ENCODE measurements around the gene GNRH2. TPM values are rescaled to one million over a fixed set of nuclear protein-coding genes. Genes with fewer than 3 reads are reported as not detected.
"Not testable (repeated sequence)": the region's sequence is repeated elsewhere in the genome, so short reads cannot be mapped to it uniquely, and the experiment has no call there.

The GNRH2 gene
- total and polyA plus RNA-seq, 2 donors: not detected

DNA sequence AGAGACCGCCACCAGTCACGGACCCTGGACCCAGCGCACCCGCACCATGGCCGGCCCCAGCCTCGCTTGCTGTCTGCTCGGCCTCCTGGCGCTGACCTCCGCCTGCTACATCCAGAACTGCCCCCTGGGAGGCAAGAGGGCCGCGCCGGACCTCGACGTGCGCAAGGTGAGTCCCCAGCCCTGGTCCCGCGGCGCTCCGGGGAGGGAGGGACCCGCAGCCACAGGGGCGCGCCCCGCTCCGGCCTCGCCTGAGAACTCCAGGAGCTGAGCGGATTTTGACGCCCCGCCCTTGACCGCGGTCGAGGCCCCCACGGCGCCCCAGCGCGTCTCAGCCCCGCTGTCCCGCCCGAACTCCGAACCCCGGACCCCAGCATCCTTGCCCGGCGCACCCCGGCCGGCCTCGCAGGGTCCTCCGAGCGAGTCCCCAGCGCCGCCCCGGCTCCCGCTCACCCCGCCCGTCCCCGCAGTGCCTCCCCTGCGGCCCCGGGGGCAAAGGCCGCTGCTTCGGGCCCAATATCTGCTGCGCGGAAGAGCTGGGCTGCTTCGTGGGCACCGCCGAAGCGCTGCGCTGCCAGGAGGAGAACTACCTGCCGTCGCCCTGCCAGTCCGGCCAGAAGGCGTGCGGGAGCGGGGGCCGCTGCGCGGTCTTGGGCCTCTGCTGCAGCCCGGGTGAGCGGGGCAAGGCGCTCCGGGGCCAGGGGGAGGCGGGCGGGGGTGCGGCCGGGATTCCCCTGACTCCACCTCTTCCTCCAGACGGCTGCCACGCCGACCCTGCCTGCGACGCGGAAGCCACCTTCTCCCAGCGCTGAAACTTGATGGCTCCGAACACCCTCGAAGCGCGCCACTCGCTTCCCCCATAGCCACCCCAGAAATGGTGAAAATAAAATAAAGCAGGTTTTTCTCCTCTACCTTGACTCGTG is 28.4 kb downstream of the GNRH2 start, which contains the start of gene OXT:
Gene OXT (plus strand): TSS at position 11 of the 920 bp plus-strand sequence. CDS start 36 bp downstream, at position 47.
- 10% methylated on average over 95 of the region's 95 CpGs for WGBS
- H3K36me3 ChIP-seq (ENCODE audit: insufficient read depth): no peaks in the 10 kb centered on the region
- no peaks in the 10 kb centered on the region for H3K4me1 ChIP-seq (ENCODE audit: insufficient read depth)
- peak within 1 kb of the TSS; percentile 73 for H3K4me3 ChIP-seq (ENCODE audit: low read depth, low read length)
- no peak for DNase-seq (ENCODE audit: extremely low spot score)
- H3K27ac ChIP-seq (ENCODE audit: low read depth): no peak within 1 kb of the TSS

DNA sequence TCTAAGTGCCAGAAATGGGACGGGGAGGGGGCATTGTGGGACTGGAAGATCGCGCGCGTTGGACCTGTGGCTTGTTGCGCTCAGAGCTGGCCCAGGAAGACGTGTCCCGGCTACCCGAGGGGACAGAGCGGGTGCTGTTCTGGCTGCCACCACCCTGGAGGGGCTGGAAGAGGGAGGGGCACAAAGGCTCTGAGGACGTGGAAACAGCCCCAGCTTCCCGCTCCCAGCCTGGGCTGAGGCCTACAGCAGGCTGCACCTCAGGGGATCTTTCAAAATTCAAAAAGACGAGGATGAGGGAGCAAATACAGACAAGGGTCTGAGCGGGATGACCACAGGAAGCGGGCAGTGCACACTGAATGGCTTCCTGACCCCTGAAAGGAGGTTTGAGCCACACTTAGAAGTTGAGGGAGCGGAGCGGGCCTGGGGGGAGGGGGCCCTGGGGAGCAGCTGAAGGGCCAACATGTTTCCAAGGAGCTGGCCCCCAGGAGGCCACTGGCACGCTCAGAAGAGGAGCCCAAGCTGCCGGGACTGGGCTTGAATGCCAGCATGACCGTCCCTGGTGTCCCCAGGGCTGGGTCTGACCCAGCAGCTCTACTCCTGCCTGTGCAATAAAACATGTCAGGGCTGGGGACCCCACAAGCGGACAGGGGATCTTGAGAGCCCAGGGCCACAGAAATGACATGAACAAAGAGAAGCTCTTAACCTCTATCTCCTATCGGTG is 29.3 kb downstream of the GNRH2 start:
- Histone ChIP-seq H3K4me1 (ENCODE audit: insufficient read depth) (no peaks in the 10 kb centered on the region), H3K36me3 (ENCODE audit: insufficient read depth) (no peaks in the 10 kb centered on the region), H3K27ac (ENCODE audit: low read depth) (no peak overlapping the region), H3K4me3 (ENCODE audit: low read depth, low read length) (peak overlapping the region; percentile 73)
- no peak for DNase-seq (ENCODE audit: extremely low spot score)
- 74% methylated on average over 22 of the region's 22 CpGs for WGBS

DNA sequence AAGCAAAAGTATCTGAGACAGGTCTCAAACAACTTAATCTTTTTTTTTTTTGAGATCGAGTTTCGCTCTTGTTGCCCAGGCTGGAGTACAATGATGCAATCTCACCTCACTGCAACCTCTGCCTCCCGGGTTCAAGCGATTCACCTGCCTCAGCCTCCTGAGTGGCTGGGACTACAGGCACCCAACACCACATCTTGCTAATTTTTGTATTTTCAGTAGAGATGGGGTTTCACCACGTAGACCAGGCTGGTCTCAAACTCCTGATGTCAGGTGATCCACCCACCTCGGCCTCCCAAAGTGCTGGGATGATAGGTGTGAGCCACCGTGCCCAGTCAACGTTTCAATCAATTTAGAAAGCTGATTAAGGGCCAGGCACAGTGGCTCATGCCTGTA is 29.8 kb downstream of the GNRH2 start:
- H3K27ac ChIP-seq (ENCODE audit: low read depth); H3K36me3 ChIP-seq (ENCODE audit: insufficient read depth); DNase-seq (ENCODE audit: extremely low spot score); H3K4me3 ChIP-seq (ENCODE audit: low read depth, low read length); H3K4me1 ChIP-seq (ENCODE audit: insufficient read depth): not testable (repeated sequence)
- 92% methylated on average over 8 of the region's 8 CpGs for WGBS

DNA sequence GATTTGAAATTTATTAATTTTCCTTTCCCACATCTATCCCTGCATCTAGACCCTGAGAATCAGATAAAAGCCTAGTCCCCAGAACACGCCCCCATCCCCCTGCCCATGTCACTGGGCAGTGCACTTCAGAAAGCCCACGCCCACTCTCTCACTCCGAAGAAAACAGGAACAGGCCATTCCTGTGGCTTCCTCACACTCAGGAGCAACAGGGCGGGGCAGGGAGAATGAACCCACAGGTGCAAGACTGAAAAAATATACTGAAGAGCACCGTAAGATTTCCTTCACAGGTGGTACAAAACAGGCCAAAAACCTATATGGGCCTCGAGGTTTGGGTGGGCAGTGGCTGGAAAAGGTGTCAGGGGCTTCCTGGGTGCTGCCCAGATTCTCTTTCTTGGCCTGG is 31.4 kb downstream of the GNRH2 start:
- WGBS: 74% methylated on average over 6 of the region's 6 CpGs
- H3K4me3 ChIP-seq (ENCODE audit: low read depth, low read length): no peak overlapping the region
- DNase-seq (ENCODE audit: extremely low spot score): no peak
- no peaks in the 10 kb centered on the region for H3K4me1 ChIP-seq (ENCODE audit: insufficient read depth)
- H3K36me3 ChIP-seq (ENCODE audit: insufficient read depth): no peaks in the 10 kb centered on the region
- no peak overlapping the region for H3K27ac ChIP-seq (ENCODE audit: low read depth)

DNA sequence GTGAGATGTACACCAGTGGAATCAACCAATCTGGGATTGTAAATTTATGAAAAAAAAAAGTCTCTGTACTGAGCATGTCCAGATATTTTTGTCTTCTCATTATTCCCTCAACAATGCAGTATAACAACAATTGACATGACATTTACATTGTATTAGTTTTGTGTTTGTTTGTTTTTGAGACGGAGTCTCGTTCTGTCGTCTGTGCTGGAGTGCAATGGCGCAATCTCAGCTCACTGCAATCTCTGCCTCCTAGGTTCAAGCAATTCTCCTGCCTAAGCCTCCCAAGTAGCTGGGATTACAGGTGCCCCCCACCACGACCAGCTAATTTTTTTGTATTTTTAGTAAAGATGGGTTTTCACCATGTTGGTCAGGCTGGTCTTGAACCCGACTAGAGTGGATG is 31.9 kb downstream of the GNRH2 start:
- H3K27ac ChIP-seq (ENCODE audit: low read depth); H3K4me1 ChIP-seq (ENCODE audit: insufficient read depth); DNase-seq (ENCODE audit: extremely low spot score); H3K36me3 ChIP-seq (ENCODE audit: insufficient read depth); H3K4me3 ChIP-seq (ENCODE audit: low read depth, low read length): not testable (repeated sequence)
- 79% methylated on average over 6 of the region's 6 CpGs for WGBS

DNA sequence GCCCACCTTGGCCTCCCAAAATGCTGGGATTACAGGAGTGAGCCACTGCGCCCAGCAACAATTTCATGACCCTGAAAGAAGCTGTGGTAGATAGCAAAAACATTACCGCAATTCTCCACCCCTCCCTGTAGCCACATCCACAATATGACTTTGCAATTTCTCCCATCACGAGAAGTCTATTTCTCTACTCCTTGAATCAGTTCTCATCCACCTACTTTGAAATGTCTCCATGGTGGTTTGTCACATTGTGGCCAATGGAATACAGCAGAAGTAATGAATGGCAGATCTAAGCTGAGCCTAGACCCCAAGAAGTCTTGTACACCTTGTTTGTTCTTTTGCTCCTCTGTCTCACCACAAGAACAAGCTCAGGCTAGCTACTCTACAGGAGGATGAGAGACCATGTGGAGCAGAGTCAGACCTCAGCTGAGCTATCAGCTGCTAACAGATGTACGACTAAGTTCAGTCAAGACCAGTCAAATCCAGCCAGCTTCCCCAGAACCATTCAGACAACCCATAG is 34.3 kb downstream of the GNRH2 start:
- Histone ChIP-seq H3K4me3 (ENCODE audit: low read depth, low read length) (no peak overlapping the region), H3K27ac (ENCODE audit: low read depth) (no peak overlapping the region), H3K36me3 (ENCODE audit: insufficient read depth) (no peaks in the 10 kb centered on the region), H3K4me1 (ENCODE audit: insufficient read depth) (no peaks in the 10 kb centered on the region)
- WGBS: 76% methylated on average over 4 of the region's 4 CpGs
- no peak for DNase-seq (ENCODE audit: extremely low spot score)

DNA sequence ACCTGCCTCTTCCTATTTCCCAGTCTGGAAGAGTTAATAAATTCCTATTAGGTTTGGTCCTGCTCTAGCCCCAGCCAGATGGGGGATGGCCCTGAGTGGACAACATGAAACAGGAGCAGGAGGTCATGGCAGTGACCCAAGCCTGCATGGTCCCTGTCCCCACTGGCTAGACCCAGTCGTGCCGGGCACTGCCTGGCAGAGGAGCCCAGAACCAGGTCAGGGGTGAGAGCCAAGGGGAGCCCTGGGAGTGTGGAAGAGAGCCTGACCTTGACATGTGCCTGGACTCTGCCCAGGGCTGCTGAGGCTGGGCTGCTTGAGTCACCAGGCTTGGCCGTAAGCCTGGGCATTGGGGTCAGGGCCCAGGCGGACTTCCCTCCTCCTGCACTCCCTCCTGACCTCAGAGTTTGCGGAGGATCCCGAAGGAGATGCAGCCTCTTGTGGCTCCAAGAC is 37.5 kb downstream of the GNRH2 start:
- Histone ChIP-seq H3K27ac (ENCODE audit: low read depth) (no peak overlapping the region), H3K4me3 (ENCODE audit: low read depth, low read length) (no peak overlapping the region), H3K4me1 (ENCODE audit: insufficient read depth) (no peaks in the 10 kb centered on the region), H3K36me3 (ENCODE audit: insufficient read depth) (no peaks in the 10 kb centered on the region)
- 60% methylated on average over 6 of the region's 6 CpGs for WGBS
- no peak for DNase-seq (ENCODE audit: extremely low spot score)

DNA sequence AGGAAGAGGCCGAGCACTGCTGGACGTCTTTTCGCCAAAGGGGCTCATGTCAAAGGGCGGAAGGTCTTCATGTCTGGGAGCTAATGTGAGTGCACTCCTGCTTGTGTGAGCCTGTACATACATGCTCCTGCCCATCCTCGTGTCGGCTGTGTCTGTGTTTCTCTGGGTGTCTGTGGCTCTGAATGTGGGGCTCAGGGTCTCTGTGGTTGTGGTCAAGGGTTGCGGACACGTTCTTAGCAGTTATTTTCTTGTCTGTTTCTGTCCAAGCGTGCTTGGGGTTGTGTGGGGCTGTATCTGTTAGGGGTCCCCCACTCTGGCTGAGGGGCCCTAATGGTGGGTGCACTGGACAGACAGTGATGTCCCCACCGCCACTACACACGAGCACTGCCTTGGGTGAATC is 38.2 kb downstream of the GNRH2 start:
- no peak overlapping the region for H3K4me3 ChIP-seq (ENCODE audit: low read depth, low read length)
- no peak for DNase-seq (ENCODE audit: extremely low spot score)
- no peaks in the 10 kb centered on the region for H3K36me3 ChIP-seq (ENCODE audit: insufficient read depth)
- WGBS: 91% methylated on average over 11 of the region's 11 CpGs
- H3K27ac ChIP-seq (ENCODE audit: low read depth): no peak overlapping the region
- no peaks in the 10 kb centered on the region for H3K4me1 ChIP-seq (ENCODE audit: insufficient read depth)

DNA sequence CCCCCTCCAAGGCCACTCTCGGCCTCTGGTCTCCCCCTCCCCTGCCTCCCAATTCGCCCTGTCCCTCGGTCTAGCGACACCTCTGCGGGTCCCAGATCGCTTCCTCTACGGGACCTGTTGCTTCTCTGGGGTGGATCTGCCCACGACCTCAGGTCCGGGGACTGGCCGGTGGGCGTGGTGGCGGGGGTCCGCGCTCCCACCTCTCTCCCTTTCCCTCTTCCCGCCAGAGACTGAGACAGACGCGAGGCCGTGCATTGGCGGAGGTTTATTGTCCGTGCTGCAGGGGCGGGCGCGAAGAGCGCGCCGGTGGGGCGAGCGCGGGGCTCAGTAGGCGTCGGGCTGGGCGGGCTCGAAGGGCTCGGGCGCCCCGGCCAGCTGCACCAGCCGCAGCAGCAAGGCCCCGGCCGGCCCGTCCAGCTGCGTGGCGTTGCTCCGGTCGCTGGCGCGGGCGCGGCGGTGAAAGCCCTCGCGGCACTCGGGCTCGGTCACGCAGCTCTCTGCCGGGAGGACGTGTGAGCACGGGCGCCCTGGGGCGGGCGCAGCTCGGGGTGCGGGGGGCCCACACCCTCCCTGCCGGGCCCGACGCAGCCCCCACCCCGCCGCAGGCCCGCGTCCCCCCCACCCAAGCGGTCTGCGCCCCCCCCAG is 39.0 kb downstream of the GNRH2 start:
- Histone ChIP-seq H3K4me1 (ENCODE audit: insufficient read depth) (no peaks in the 10 kb centered on the region), H3K36me3 (ENCODE audit: insufficient read depth) (no peaks in the 10 kb centered on the region), H3K27ac (ENCODE audit: low read depth) (no peak overlapping the region), H3K4me3 (ENCODE audit: low read depth, low read length) (peak overlapping the region; percentile 38)
- no peak for DNase-seq (ENCODE audit: extremely low spot score)
- 3% methylated on average over 71 of the region's 71 CpGs for WGBS

DNA sequence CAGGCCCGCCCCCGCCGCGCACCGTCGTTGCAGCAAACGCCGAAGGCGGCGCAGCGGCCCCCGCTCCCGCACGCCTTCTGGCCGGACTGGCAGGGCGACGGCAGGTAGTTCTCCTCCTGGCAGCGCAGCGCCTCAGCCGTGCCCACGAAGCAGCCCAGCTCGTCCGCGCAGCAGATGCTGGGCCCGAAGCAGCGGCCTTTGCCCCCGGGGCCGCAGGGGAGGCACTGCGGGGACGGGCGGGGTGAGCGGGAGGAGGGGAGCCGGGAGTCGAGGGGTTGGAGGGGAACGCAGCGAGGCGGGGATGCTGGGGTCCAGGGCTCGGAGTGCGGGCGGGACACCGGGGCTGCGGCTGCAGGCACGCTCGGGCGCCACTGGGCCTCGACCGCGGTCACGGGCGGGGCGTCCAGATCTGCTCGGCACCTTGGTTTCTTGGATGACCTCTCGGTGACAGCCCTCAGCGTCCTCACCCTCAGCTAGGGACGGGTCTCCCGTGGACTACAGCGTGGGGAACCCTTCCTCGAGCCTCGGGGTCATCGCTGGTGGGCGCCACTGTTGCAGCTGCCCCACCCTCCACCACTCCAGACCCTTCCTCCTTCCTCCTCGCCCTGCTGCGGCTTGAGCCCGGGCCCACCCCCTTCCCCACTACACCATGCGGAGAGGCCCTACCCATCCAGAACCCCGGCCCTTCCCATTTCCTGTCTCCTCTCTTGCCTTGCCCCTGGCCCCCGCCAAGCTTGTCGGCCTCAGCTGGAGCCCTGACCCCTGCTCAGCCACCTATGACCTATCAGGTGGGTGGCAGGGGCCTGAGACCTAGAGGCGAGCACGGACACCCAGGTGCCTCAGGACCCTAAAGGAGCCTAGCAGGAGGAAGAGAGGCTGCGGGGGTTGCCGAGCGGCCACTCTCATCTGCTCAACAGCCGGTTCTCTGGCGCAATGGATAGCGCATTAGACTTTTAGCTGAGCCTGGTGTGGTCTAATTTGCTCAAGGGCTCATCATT is 39.8 kb downstream of the GNRH2 start:
- Histone ChIP-seq H3K36me3 (ENCODE audit: insufficient read depth) (no peaks in the 10 kb centered on the region), H3K4me3 (ENCODE audit: low read depth, low read length) (peak overlapping the region; percentile 38), H3K27ac (ENCODE audit: low read depth) (no peak overlapping the region), H3K4me1 (ENCODE audit: insufficient read depth) (no peaks in the 10 kb centered on the region)
- DNase-seq (ENCODE audit: extremely low spot score): no peak
- 17% methylated on average over 76 of the region's 76 CpGs for whole genome bisulfite sequencing

DNA sequence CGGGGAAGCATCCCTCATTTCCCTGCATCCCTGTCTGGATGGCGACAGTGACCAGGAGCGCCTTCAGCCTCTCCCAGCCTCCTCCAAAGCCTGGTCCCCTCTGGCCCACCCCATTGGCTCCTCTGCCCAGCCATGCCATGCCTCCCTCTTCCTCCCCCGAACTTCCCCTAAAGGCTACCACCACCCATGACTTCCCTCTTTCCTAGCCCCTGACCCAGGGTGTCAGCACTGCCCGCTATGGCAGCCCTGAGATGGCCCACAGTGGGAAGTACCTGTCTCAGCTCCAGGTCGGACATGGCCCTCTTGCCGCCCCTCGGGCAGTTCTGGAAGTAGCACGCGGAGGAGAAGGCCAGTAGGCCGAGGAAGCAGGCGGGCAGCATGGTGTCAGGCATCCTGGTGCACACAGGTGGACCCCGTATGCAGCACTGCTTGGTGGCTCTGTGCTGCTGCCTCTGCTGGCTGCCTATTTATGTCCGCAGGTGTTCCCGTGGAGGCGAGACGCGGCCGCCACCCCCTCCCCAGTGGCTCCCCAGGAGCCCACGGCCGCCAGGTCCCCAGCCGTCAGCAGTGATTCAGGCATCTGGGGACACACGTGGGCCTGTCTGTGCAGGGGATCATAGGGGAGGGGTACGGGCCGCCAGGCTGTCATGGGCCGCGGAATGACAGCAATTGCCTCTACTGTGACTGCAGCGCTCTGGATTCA is 41.0 kb downstream of the GNRH2 start, which contains the start of gene AVP:
Gene AVP (minus strand): TSS at position 442 of the 703 bp plus-strand sequence. CDS start 50 bp downstream, at position 392.
- Histone ChIP-seq H3K27ac (ENCODE audit: low read depth) (no peak within 1 kb of the TSS), H3K36me3 (ENCODE audit: insufficient read depth) (no peaks in the 10 kb centered on the region), H3K4me3 (ENCODE audit: low read depth, low read length) (no peak within 1 kb of the TSS), H3K4me1 (ENCODE audit: insufficient read depth) (no peaks in the 10 kb centered on the region)
- WGBS: 86% methylated on average over 28 of the region's 28 CpGs
- DNase-seq (ENCODE audit: extremely low spot score): no peak

DNA sequence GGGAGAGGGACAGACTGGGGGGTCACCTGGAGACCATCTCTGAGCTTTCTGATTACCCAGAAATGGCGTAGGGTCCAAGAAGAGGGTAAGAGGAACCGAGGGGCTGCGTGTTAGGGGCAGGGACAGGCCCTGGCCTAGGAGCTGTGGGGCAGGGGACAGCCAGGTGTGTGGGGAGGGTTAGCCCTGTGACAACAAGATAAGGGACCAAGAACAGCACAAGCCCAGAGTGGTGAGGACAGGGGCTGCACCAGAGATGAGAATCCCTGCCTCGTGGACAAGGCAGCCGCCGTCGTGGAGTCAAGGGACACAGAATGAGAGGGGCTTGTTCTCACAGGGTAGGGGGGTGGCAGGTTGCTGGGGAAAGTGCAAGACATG is 41.6 kb downstream of the GNRH2 start:
- no peak for DNase-seq (ENCODE audit: extremely low spot score)
- no peaks in the 10 kb centered on the region for H3K36me3 ChIP-seq (ENCODE audit: insufficient read depth)
- 87% methylated on average over 7 of the region's 7 CpGs for WGBS

More for the DNA sequence above, 41.6 kb downstream of the GNRH2 start:
- H3K4me1 ChIP-seq (ENCODE audit: insufficient read depth): no peaks in the 10 kb centered on the region
- H3K4me3 ChIP-seq (ENCODE audit: low read depth, low read length): no peak overlapping the region
- H3K27ac ChIP-seq (ENCODE audit: low read depth): no peak overlapping the region
